HCT116 (cell line): Measurements from ENCODE around the gene ANTXR2. TPM values are rescaled to one million over a fixed set of nuclear protein-coding genes. Genes with fewer than 3 reads are reported as not detected.

Experiments
- ATAC-seq: fragments of 200-7000 bp; cut with Tn5 transposase; 2 replicates; pipeline ENCODE4 v1.9.1; 2020; ENCODE audit warnings: mild to moderate bottlenecking, moderate library complexity
- BruUV-seq: library from RNA; stranded (reverse); fragments of 400-500 nt; replicated peaks from 2 replicates; lab custom pipeline; 2021; lab: Mats Ljungman, UMichigan
- CTCF ChIA-PET: fragments of 300-600 bp; sonication (Branson Sonifier 250); formaldehyde crosslinking; loops from one replicate; lab custom pipeline; 2021; ENCODE audit warnings: antibody characterized with exemption; lab: Charles Lee
- POLR2A ChIA-PET: fragments of 300-600, 350-600 bp; sonication (Branson Sonifier 250); formaldehyde crosslinking; loops from one replicate; lab custom pipeline; 2021; ENCODE audit warnings: antibody characterized with exemption; lab: Charles Lee
- RAD21 ChIA-PET, 2 experiments: fragments of 300-600 bp; sonication (Branson Sonifier 250); formaldehyde crosslinking; loops; one replicate each; lab custom pipeline; 2023; ENCODE audit warnings: low total read pairs in 2 of 2; ENCODE audit not compliant: uncharacterized antibody in 2 of 2, unreplicated experiment in 2 of 2, low non-redundant PET in 1 of 2; lab: Charles Lee
- DNase-seq: peaks from one replicate; pipeline ENCODE4 v3.0.0-alpha.2; 2010; ENCODE audit warnings: low read depth, low spot score
- H2AFZ ChIP-seq: fragments of 200-600 bp; shearing (Covaris generic), sonication (generic); 2 replicates; pipeline ENCODE4 v1.6.1; 2017; ENCODE audit warnings: low read depth, mixed run types, mixed read lengths, antibody characterized with exemption, low read length; ENCODE audit not compliant: poor library complexity, severe bottlenecking
- H3K27ac ChIP-seq: 2 replicates; pipeline ENCODE4 v1.5.1; 2012; ENCODE audit warnings: low read depth, low read length
- H3K27me3 ChIP-seq: fragments of 200-600 bp; sonication (generic); 2 replicates; pipeline ENCODE4 v1.6.1; 2016; ENCODE audit warnings: mixed run types, low read length, mixed read lengths; ENCODE audit not compliant: insufficient read depth
- H3K36me3 ChIP-seq, 2 experiments: fragments of 200-500 bp in 1 of 2; fragments of 200-600 bp in 1 of 2; sonication (Bioruptor generic) in 1 of 2; sonication (generic) in 1 of 2; 2 replicates each; pipeline versions ENCODE4 v1.5.1 to v1.6.1; 2014 to 2016; ENCODE audit warnings: low read length in 2 of 2, inconsistent platforms in 1 of 2, mixed read lengths in 1 of 2, mixed run types in 1 of 2; ENCODE audit not compliant: insufficient read depth in 2 of 2, control insufficient read depth in 1 of 2
- H3K4me1 ChIP-seq, 2 experiments: fragments of 200-600 bp in 1 of 2; sonication (generic) in 1 of 2; 2 replicates each; pipeline versions ENCODE4 v1.5.1 to v1.6.1; 2012 to 2017; ENCODE audit warnings: low read length in 2 of 2, inconsistent platforms in 1 of 2, mild to moderate bottlenecking in 1 of 2, mixed read lengths in 1 of 2, mixed run types in 1 of 2, moderate library complexity in 1 of 2; ENCODE audit not compliant: insufficient read depth in 2 of 2, control insufficient read depth in 1 of 2
- H3K4me2 ChIP-seq: fragments of 200-600 bp; sonication (generic); 2 replicates; pipeline ENCODE4 v1.6.1; 2017; ENCODE audit warnings: mixed run types, low read length, mixed read lengths
- H3K4me3 ChIP-seq, 2 experiments: fragments of 200-600 bp in 1 of 2; sonication (generic) in 1 of 2; replicated peaks in 1 of 2; 2 replicates each; pipeline ENCODE4 v1.5.1; 2011 to 2016; ENCODE audit warnings: low read length in 2 of 2, control low read depth in 1 of 2, low read depth in 1 of 2, mild to moderate bottlenecking in 1 of 2, mixed read lengths in 1 of 2, mixed run types in 1 of 2
- H3K79me2 ChIP-seq: fragments of 200-600 bp; sonication (generic); 2 replicates; pipeline ENCODE4 v1.6.1; 2017; ENCODE audit warnings: mild to moderate bottlenecking, mixed run types, low read length, moderate library complexity, mixed read lengths; ENCODE audit not compliant: insufficient read depth
- H3K9ac ChIP-seq: fragments of 200-600 bp; sonication (generic); 2 replicates; pipeline ENCODE4 v1.6.1; 2016; ENCODE audit warnings: low read length, mixed read lengths
- H3K9me2 ChIP-seq: fragments of 200-600 bp; sonication (generic), shearing (Covaris generic); 2 replicates; pipeline ENCODE4 v1.6.1; 2017; ENCODE audit warnings: mixed run types, mild to moderate bottlenecking, moderate library complexity; ENCODE audit not compliant: insufficient read depth
- H3K9me3 ChIP-seq, 2 experiments: fragments of 200-500 bp in 1 of 2; fragments of 200-600 bp in 1 of 2; sonication (Bioruptor generic) in 1 of 2; sonication (generic) in 1 of 2; 2 replicates each; pipeline ENCODE4 v1.6.1; 2014 to 2017; ENCODE audit warnings: low read length in 2 of 2, mixed read lengths in 2 of 2, inconsistent platforms in 1 of 2, low read depth in 1 of 2, mild to moderate bottlenecking in 1 of 2, mixed run types in 1 of 2, moderate library complexity in 1 of 2; ENCODE audit not compliant: control insufficient read depth in 1 of 2, insufficient read depth in 1 of 2
- H4K20me1 ChIP-seq: fragments of 200-600 bp; sonication (generic), shearing (Covaris generic); 2 replicates; pipeline ENCODE4 v1.6.1; 2017; ENCODE audit warnings: mixed run types, mild to moderate bottlenecking, moderate library complexity; ENCODE audit not compliant: insufficient read depth
- CBX3 ChIP-seq: IDR thresholded peaks from 2 replicates; pipeline ENCODE4 v1.6.1; 2012; ENCODE audit warnings: low read depth
- CEBPB ChIP-seq: IDR thresholded peaks from 2 replicates; pipeline ENCODE4 v1.6.1; 2012; ENCODE audit warnings: low read depth
- EGR1 ChIP-seq: IDR thresholded peaks from 2 replicates; pipeline ENCODE4 v1.6.1; 2012; ENCODE audit warnings: low read depth
- ELF1 ChIP-seq: IDR thresholded peaks from 2 replicates; pipeline ENCODE4 v1.6.1; 2012; ENCODE audit warnings: low read depth, borderline replicate concordance
- EZH2 ChIP-seq: fragments of 200-600 bp; sonication (generic); IDR thresholded peaks from 2 replicates; pipeline ENCODE4 v1.6.1; 2017; ENCODE audit warnings: antibody characterized with exemption, mixed run types
- EZH2phosphoT487 ChIP-seq: fragments of 200-600 bp; IDR thresholded peaks from 2 replicates; pipeline ENCODE4 v1.6.1; 2018; ENCODE audit warnings: antibody characterized with exemption, borderline replicate concordance
- POLR2A ChIP-seq: IDR thresholded peaks from 2 replicates; pipeline ENCODE4 v1.7.0; 2011; ENCODE audit warnings: borderline replicate concordance; ENCODE audit not compliant: insufficient read depth, insufficient read length; ENCODE audit errors: extremely low read depth
- REST ChIP-seq: IDR thresholded peaks from 2 replicates; pipeline ENCODE4 v1.6.1; 2012; ENCODE audit warnings: low read depth
- SIN3A ChIP-seq: IDR thresholded peaks from 2 replicates; pipeline ENCODE4 v1.6.1; 2012; ENCODE audit warnings: low read depth
- SP1 ChIP-seq: IDR thresholded peaks from 2 replicates; pipeline ENCODE4 v1.6.1; 2012; ENCODE audit warnings: low read depth
- YY1 ChIP-seq: IDR thresholded peaks from 2 replicates; pipeline ENCODE4 v1.6.1; 2011; ENCODE audit warnings: low read length, low read depth, moderate library complexity, mild to moderate bottlenecking; ENCODE audit not compliant: insufficient replicate concordance; ENCODE audit errors: extremely low read depth
- ZFX ChIP-seq: fragments of 450-650 bp; IDR thresholded peaks from 2 replicates; pipeline ENCODE4 v1.6.1; 2017
- ZNF274 ChIP-seq: fragments of 200-500 bp; sonication (Bioruptor generic); IDR thresholded peaks from 2 replicates; pipeline ENCODE4 v1.6.1; 2014; ENCODE audit warnings: mild to moderate bottlenecking, low read depth, low read length, inconsistent platforms
- intact Hi-C: fragments of 100-400 bp; cut with micrococcal nuclease; formaldehyde crosslinking; loops from 2 replicates; pipeline ENCODE4 v1.10.0; 2022
- total RNA-seq: library from RNA; stranded (reverse); gene quantifications from one replicate; pipeline ENCODE4 v1.2.1, GENCODE V29; 2021; ENCODE audit not compliant: unreplicated experiment
- TF ChIP-seq, protein P1 (sequence below): IDR thresholded peaks from 2 replicates; pipeline ENCODE4 v1.6.1; 2012
- TF ChIP-seq, protein P2 (sequence below), 3 experiments: fragments of 200-600 bp in 1 of 3; sonication (generic) in 1 of 3; IDR thresholded peaks in 2 of 3; conservative IDR thresholded peaks in 1 of 3; 2 replicates each; pipeline ENCODE4 v1.5.1; 2012 to 2017; ENCODE audit warnings: low read depth in 2 of 3, low read length in 2 of 3, antibody characterized with exemption in 1 of 3, borderline replicate concordance in 1 of 3, control low read depth in 1 of 3, mild to moderate bottlenecking in 1 of 3, mixed read lengths in 1 of 3, mixed run types in 1 of 3, moderate library complexity in 1 of 3; ENCODE audit not compliant: insufficient read depth in 1 of 3

The ANTXR2 gene
- total RNA-seq, 1 experiment from 2014 or later, result 6.3 TPM

GRCh38 chr4:80077639-80078038 is 4.6 kb upstream of the ANTXR2 start:
- Histone ChIP-seq H3K27ac (no peak overlapping the region), H3K27me3 (no peaks in the 10 kb centered on the region), H3K9me2 (no peaks in the 10 kb centered on the region), H3K9ac (no peak overlapping the region), H2AFZ (no peak overlapping the region), H3K4me3 (no peak overlapping the region), H4K20me1 (no peaks in the 10 kb centered on the region), H3K79me2 (no peaks in the 10 kb centered on the region), H3K4me2 (no peak overlapping the region), H3K9me3 (no peaks in the 10 kb centered on the region), H3K36me3 (no peaks in the 10 kb centered on the region), H3K4me1 (peaks cover 0 to 10% of the 10 kb centered on the region in 2 experiments)
- intact Hi-C loops, result no loop called here
- ATAC-seq (no peak), DNase-seq (no peak)
- no TSS peak for BruUV-seq
- TF ChIP-seq, protein P1, sequence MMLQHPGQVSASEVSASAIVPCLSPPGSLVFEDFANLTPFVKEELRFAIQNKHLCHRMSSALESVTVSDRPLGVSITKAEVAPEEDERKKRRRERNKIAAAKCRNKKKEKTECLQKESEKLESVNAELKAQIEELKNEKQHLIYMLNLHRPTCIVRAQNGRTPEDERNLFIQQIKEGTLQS, result no peak
- TF ChIP-seq SIN3A, result no peak
- TF ChIP-seq EZH2, result no peak
- TF ChIP-seq ZNF274, result no peak
- POLR2A ChIA-PET, result no interaction called here
- CTCF ChIA-PET, result no interaction called here
- RAD21 ChIA-PET, result no interaction called here

DNA sequence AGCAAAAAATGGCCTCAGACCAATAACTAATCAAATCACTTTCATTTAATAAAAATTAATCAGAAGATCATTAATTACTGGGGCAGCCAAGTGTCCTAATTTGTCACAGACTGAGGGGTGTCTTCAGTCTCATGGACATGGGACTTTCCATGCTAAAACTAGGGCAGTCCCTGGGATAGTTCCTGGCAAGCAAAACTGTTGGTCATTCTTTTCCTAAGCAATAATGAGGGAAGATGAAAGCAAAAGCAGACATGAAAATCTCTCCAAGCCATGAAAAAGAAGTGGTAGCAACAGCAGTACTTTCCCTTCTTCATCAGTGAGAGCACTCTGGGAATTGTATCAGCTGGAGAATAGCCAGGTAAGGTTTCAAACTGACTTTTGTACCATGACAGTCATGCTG is 3.7 kb upstream of the ANTXR2 start:
- DNase-seq, result no peak
- no peaks in the 10 kb centered on the region for H3K27me3 ChIP-seq
- no peak overlapping the region for H3K27ac ChIP-seq
- ChIA-PET POLR2A (no interaction called here), CTCF (no interaction called here), RAD21 (no interaction called here)
- H3K9me3 ChIP-seq, result no peaks in the 10 kb centered on the region
- H2AFZ ChIP-seq, result no peak overlapping the region
- H3K4me1 ChIP-seq, result peaks cover 0 to 15% of the 10 kb centered on the region in 2 experiments
- H3K79me2 ChIP-seq, result no peaks in the 10 kb centered on the region
- ATAC-seq, result no peak
- BruUV-seq, result no TSS peak
- H3K4me3 ChIP-seq, result no peak overlapping the region
- no peaks in the 10 kb centered on the region for H4K20me1 ChIP-seq
- intact Hi-C loops, result no loop called here
- H3K9ac ChIP-seq, result no peak overlapping the region
- H3K36me3 ChIP-seq, result no peaks in the 10 kb centered on the region
- H3K4me2 ChIP-seq, result no peak overlapping the region
- no peaks in the 10 kb centered on the region for H3K9me2 ChIP-seq
- no peak for TF ChIP-seq REST
- TF ChIP-seq CEBPB, result no peak
- TF ChIP-seq EZH2phosphoT487, result no peak
- no peak for TF ChIP-seq SP1
- no peak for TF ChIP-seq CBX3
- TF ChIP-seq, protein P2, sequence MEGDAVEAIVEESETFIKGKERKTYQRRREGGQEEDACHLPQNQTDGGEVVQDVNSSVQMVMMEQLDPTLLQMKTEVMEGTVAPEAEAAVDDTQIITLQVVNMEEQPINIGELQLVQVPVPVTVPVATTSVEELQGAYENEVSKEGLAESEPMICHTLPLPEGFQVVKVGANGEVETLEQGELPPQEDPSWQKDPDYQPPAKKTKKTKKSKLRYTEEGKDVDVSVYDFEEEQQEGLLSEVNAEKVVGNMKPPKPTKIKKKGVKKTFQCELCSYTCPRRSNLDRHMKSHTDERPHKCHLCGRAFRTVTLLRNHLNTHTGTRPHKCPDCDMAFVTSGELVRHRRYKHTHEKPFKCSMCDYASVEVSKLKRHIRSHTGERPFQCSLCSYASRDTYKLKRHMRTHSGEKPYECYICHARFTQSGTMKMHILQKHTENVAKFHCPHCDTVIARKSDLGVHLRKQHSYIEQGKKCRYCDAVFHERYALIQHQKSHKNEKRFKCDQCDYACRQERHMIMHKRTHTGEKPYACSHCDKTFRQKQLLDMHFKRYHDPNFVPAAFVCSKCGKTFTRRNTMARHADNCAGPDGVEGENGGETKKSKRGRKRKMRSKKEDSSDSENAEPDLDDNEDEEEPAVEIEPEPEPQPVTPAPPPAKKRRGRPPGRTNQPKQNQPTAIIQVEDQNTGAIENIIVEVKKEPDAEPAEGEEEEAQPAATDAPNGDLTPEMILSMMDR (IDR thresholded peaks at IDR 0.05 in 2 of 3, conservative IDR thresholded peaks at IDR 0.05 in 1 of 3; ENCODE audit: borderline replicate concordance in 1 of 3, insufficient read depth in 1 of 3, low read depth in 2 of 3, low read length in 2 of 3), result no peak
- no peak for TF ChIP-seq ELF1
- no peak for TF ChIP-seq POLR2A
- no peak for TF ChIP-seq YY1
- no peak for TF ChIP-seq EGR1
- TF ChIP-seq ZNF274, result no peak
- no peak for TF ChIP-seq ZFX
- no peak for TF ChIP-seq EZH2
